ENCODE data around the gene IARS2.

- TF ChIP-seq, protein P1, sequence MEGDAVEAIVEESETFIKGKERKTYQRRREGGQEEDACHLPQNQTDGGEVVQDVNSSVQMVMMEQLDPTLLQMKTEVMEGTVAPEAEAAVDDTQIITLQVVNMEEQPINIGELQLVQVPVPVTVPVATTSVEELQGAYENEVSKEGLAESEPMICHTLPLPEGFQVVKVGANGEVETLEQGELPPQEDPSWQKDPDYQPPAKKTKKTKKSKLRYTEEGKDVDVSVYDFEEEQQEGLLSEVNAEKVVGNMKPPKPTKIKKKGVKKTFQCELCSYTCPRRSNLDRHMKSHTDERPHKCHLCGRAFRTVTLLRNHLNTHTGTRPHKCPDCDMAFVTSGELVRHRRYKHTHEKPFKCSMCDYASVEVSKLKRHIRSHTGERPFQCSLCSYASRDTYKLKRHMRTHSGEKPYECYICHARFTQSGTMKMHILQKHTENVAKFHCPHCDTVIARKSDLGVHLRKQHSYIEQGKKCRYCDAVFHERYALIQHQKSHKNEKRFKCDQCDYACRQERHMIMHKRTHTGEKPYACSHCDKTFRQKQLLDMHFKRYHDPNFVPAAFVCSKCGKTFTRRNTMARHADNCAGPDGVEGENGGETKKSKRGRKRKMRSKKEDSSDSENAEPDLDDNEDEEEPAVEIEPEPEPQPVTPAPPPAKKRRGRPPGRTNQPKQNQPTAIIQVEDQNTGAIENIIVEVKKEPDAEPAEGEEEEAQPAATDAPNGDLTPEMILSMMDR (IDR thresholded peaks at IDR 0.05) = no peak
- TF ChIP-seq POLR2A (IDR thresholded peaks at IDR 0.05) = no peak
Measured at GRCh38 chr1:220189750-220190347, 95.9 kb downstream of the IARS2 start.
